GM08714 (cell line): ENCODE measurements around the gene CD1C.

ENCODE experiments used
- H3K4me3 ChIP-seq: fragments of 200-500 bp; sonication (Bioruptor generic); 2 replicates; pipeline ENCODE4 v1.5.1; 2014; ENCODE audit warnings: mild to moderate bottlenecking, low read length, inconsistent platforms
- ZNF274 ChIP-seq: IDR thresholded peaks from 2 replicates; pipeline ENCODE4 v1.6.1; 2012; ENCODE audit warnings: mild to moderate bottlenecking, low read depth, low read length

The CD1C gene

GRCh38 chr1:158286941-158287346 lies 2.8 kb upstream of the CD1C start:
- H3K4me3 ChIP-seq, result no peak overlapping the region

GRCh38 chr1:158290321-158290844 lies 660 bp downstream of the CD1C start:
- no peak for TF ChIP-seq ZNF274
- H3K4me3 ChIP-seq, result peak overlapping the region; percentile 40; the same call in 1 of the 2 replicates

More at GRCh38 chr1:158286941-158287346, 2.8 kb upstream of the CD1C start:
- TF ChIP-seq ZNF274, result no peak

- no peak for TF ChIP-seq ZNF274
- H3K4me3 ChIP-seq, result no peak overlapping the region
These were observed 6.1 kb downstream of the CD1C start for GRCh38 chr1:158295791-158296190.

GRCh38 chr1:158310623-158311022 lies 20.9 kb downstream of the CD1C start:
- TF ChIP-seq ZNF274, result no peak
- no peak overlapping the region for H3K4me3 ChIP-seq

- no peak for TF ChIP-seq ZNF274
These were observed 21.3 kb downstream of the CD1C start for GRCh38 chr1:158311066-158311465.

GRCh38 chr1:158323866-158324265 lies 34.1 kb downstream of the CD1C start:
- TF ChIP-seq ZNF274, result no peak

More at GRCh38 chr1:158311066-158311465, 21.3 kb downstream of the CD1C start:
- H3K4me3 ChIP-seq, result no peak overlapping the region

GRCh38 chr1:158324395-158324794 lies 34.7 kb downstream of the CD1C start:
- TF ChIP-seq ZNF274, result no peak
- no peak overlapping the region for H3K4me3 ChIP-seq

More at GRCh38 chr1:158323866-158324265, 34.1 kb downstream of the CD1C start:
- no peak overlapping the region for H3K4me3 ChIP-seq

- H3K4me3 ChIP-seq, result no peak overlapping the region
- TF ChIP-seq ZNF274, result no peak
These were observed 37.8 kb downstream of the CD1C start for GRCh38 chr1:158327481-158327880.

GRCh38 chr1:158328426-158328825 lies 38.7 kb downstream of the CD1C start:
- H3K4me3 ChIP-seq, result no peak overlapping the region
- no peak for TF ChIP-seq ZNF274

- no peak overlapping the region for H3K4me3 ChIP-seq
- no peak for TF ChIP-seq ZNF274
These were observed 39.6 kb downstream of the CD1C start for GRCh38 chr1:158329300-158329699.

GRCh38 chr1:158329733-158330132 lies 40.0 kb downstream of the CD1C start:
- H3K4me3 ChIP-seq, result no peak overlapping the region
- no peak for TF ChIP-seq ZNF274

- no peak overlapping the region for H3K4me3 ChIP-seq
- no peak for TF ChIP-seq ZNF274
These were observed 40.8 kb downstream of the CD1C start for GRCh38 chr1:158330391-158331105.

- TF ChIP-seq ZNF274, result no peak
- no peak overlapping the region for H3K4me3 ChIP-seq
These were observed 41.3 kb downstream of the CD1C start for GRCh38 chr1:158331106-158331425.

- H3K4me3 ChIP-seq, result no peak within 1 kb of the TSS
- TF ChIP-seq ZNF274, result no peak
These were observed 41.9 kb downstream of the CD1C start, which contains the start of gene CD1B for GRCh38 chr1:158331481-158332150. Gene CD1B (minus strand): TSS chr1:158331531. CDS start chr1:158331423, 108 bp downstream.
